GM12865 (cell line): ENCODE measurements around the gene PKN3.

Experiments
- DNase-seq: peaks from one replicate; pipeline ENCODE4 v3.0.0; 2010; ENCODE audit warnings: low read depth
- H3K4me3 ChIP-seq: 2 replicates; pipeline ENCODE4 v1.5.1; 2011; ENCODE audit warnings: mild to moderate bottlenecking, low read depth, low read length, control low read depth
- CTCF ChIP-seq: IDR thresholded peaks from 2 replicates; pipeline ENCODE4 v1.5.1; 2011; ENCODE audit warnings: low read length, control low read depth, low read depth, inconsistent platforms; ENCODE audit not compliant: insufficient read depth; ENCODE audit errors: missing control alignments

Gene PKN3

GRCh38 chr9:128669786-128670185 is 32.5 kb upstream of the PKN3 start:
- H3K4me3 ChIP-seq = no peak overlapping the region
- DNase-seq = no peak
- TF ChIP-seq CTCF = no peak

- DNase-seq = no peak
- H3K4me3 ChIP-seq = no peak overlapping the region
- no peak for TF ChIP-seq CTCF
Measured at GRCh38 chr9:128675382-128675781, 26.9 kb upstream of the PKN3 start.

- no peak for TF ChIP-seq CTCF
- no peak for DNase-seq
- H3K4me3 ChIP-seq = no peak overlapping the region
Measured at GRCh38 chr9:128677794-128678193, 24.5 kb upstream of the PKN3 start.

GRCh38 chr9:128683340-128684064 is 18.8 kb upstream of the PKN3 start:
- no peak for TF ChIP-seq CTCF
- H3K4me3 ChIP-seq = peak overlapping the region; percentile 87
- DNase-seq = peak; percentile 90

- peak overlapping the region; percentile 87 for H3K4me3 ChIP-seq
- no peak for TF ChIP-seq CTCF
- DNase-seq = no peak
Measured at GRCh38 chr9:128684065-128684324, 18.3 kb upstream of the PKN3 start.

GRCh38 chr9:128684325-128685199 is 17.7 kb upstream of the PKN3 start:
- DNase-seq = peak; percentile 93
- peak overlapping the region; percentile 87 for H3K4me3 ChIP-seq
- TF ChIP-seq CTCF = no peak
